ENCODE measurements around the gene CYP2A7.
"Not testable (repeated sequence)": the region's sequence is repeated elsewhere in the genome, so short reads cannot be mapped to it uniquely, and the experiment has no call there.

Gene CYP2A7

DNA sequence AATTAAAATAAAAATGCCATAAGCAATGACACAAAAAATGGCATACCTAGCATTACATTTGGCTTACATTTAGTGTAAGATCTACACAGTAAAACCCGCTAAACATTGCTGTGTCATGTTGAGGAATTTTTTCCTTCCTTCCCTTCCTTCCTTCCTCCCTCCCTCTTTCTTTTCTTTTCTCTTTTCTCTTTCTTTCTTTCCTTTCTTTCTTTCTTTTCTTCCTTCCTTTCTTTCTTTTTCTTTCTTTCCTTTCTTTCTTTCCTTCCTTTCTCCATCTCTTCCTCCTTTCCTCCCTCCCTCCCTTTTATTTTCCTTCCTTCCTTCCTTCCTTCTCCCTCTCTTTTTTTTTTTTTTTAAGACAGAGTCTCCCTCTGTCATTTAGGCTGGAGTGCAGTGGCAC is 43.6 kb downstream of the CYP2A7 start:
- DNase-seq = not testable (repeated sequence)

DNA sequence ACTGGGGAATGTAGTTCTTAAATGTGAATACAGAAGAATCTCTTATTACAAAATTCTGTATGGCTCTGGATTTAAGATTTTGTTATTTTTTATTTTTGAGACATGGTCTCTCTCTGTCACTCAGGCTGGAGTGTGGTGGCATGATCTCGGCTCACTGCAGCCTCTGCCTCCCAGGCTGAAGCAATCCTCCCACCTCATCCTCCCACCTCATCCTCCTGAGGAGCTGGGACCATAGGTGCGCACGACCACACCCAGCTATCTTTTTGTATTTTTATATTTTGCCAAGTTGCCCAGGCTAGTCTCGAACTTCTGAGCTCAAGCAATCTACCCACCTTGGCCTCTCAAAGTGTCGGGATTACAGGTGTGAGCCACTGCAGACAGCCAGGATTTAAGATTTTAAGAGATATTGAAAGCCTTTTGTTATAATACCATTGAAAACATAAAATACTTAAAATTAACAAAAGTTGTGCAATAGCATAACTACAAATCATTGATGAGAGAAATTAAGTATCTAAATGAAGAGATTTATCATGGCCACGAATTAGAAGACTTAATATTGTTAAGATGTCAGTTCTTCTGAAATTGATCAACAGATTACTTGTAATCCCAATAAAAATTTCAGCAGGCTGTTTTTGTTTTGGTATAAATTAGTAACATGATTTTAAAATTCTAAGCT is 45.1 kb downstream of the CYP2A7 start:
- no peak for DNase-seq

DNA sequence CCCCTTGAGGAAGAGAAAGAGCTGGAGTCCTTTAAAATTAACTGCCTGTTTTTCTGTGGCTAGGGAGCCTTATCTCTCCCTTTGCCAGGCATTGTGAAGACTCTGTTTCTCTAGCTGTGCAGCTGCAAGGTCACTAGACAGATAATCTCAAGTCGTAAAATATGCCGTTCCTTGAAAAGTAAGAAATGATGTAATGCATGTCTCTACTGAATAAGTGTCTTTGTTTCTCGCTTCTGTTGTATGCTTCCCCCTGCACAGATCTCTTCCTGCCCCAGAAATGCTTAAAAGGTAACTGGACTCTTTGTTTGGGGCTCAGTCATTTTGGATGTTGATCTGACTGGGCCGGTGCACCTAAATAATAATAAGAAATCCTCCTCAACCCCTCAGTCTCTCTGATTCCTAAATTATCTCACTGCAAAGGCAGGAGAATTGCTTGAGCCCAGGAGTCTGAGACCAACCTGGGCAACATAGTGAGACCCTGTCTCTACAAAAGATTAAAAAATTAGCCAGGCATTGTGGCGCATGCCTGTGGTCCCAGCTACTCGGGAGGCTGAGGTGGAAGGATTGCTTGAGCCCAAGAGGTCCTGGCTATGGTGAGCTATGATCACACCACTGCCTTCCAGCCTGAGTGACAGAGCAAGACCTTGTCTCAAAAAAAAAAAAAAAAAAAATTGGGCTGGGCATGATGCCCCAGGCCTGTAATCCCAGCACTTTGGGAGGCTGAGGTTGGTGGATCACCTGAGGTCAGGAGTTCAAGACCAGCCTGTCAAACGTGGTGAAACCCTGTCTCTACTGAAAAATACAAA is 48.1 kb downstream of the CYP2A7 start:
- not testable (repeated sequence) for DNase-seq

DNA sequence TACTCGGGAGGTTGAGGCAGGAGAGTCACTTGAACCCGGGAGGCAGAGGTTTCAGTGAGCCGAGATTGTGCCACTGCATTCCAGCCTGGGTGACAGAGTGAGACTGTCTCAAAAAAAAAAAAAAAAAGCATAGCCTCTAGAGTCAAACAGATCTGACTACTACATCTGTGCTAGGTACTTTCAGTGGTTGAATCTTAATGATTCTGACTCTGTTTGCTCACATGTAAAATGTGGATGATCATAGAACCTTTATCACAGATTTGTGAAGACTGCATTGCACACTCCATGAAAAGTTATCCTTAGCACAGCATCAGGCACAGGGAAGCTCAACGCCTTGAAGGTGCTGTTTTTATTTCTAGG is 49.6 kb downstream of the CYP2A7 start:
- DNase-seq = not testable (repeated sequence)

DNA sequence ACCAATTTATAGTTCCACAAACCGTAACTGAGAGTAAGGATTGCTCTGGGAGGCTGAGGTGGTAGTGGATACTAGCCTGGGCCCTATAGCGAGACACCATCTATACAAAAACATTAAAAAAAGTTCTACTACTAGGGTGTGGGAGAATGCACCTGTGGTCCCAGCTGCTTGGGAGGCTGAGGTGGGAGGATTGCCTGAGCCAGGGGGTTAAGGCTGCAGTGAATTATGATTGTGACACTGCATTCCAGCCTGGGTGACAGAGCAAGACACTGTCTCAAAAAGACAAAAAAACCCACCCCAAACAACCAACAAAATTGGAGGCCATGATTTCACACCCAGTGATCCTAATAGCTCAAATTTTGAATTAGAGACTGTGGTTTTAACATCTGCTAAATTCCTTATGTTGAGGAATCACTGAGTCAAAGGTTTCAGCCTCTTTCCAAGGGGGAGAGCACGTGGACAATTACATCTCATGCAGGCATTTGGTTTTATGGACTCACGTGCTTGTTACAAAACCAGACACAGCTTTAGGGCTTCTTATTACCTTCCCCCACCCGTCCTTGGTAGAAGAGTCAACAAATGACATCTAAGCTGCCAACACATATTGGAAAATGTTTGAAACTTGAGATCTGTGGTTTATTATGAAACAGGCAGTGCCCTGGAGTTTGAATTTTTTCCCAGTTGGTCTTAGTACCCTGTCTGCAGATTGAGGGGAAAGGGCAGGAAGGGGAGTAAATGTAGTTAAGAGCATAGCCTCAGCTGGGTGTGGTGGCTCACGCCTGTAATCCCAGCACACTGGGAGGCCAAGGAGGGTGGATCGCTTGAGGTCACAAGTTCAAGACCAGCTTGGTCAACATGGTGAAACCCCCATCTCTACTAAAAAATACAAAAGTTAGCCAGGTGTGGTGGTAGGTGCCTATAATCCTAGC is 50.3 kb downstream of the CYP2A7 start:
- DNase-seq = no peak

DNA sequence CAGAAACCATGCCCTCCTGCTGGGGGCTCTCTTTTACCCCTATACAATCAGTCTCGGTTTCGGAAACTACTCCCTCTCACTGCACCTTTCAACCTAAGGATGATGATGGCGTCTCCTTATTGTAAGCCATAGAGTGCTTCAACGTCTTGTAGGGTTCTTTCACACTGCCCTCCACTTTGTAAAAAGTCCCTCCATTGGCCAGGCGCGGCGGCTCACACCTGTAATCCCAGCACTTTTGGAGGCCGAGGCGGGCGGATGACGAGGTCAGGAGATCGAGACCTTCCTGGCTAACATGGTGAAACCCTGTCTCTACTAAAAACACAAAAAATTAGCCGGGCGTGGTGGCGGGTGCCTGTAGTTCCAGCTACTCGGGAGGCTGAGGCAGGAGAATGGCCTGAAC is 51.3 kb downstream of the CYP2A7 start:
- not testable (repeated sequence) for DNase-seq

DNA sequence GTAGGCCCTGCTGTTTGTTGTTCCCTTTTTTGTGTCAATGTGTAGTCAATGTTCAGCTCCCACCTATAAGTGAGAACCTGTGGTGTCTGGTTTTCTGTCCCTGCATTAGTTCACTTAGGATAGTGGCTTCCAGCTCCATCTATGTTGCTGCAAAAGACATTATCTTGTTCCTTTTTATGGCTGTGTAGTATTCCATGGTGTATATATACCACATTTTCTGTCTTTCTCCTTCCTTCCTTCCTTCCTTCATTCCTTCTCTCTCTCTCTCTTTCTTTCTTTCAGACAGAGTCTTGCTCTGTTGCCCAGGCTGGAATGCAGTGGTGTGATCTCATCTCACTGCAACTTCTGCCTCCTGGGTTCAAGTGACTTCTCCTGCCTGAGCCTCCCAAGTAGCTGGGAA is 52.8 kb downstream of the CYP2A7 start:
- DNase-seq = no peak

DNA sequence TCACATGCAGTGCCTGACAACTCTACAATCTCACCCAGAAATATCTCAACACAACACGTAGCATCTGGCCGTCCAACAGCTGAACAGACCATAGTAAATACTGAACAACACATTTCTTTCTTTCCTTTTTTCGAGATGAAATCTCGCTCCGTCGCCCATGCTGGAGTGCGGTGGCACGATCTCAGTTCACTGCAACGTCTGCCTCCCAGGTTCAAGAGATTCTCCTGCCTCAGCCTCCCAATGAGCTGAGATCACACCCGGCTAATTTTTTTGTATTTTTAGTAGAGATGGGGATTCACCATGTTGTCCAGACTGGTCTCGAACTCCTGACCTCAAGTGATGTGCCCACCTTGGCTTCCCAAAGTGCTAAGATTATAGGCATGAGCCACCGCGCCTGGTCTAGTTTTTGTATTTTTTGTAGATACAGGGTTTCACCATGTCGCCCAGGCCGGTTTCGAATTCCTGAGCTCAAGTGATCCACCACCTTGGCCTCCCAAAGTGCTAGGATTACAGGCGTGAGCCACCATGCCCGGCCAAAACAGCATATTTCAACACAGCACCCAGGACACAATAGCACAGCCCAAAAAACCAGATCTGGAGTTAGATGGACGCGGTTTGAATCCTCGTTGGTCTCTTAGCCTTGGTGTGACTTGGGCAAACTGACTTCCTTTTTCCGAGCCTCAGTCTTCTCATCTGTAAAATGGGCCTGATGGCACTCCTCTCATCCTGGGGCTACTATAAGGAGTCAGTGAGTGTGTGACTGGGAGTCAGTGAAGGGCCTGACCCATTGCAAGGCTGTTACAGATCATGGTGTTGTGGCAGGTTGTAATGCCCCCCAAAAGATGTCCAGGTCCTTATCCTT is 54.4 kb downstream of the CYP2A7 start:
- no peak for DNase-seq

DNA sequence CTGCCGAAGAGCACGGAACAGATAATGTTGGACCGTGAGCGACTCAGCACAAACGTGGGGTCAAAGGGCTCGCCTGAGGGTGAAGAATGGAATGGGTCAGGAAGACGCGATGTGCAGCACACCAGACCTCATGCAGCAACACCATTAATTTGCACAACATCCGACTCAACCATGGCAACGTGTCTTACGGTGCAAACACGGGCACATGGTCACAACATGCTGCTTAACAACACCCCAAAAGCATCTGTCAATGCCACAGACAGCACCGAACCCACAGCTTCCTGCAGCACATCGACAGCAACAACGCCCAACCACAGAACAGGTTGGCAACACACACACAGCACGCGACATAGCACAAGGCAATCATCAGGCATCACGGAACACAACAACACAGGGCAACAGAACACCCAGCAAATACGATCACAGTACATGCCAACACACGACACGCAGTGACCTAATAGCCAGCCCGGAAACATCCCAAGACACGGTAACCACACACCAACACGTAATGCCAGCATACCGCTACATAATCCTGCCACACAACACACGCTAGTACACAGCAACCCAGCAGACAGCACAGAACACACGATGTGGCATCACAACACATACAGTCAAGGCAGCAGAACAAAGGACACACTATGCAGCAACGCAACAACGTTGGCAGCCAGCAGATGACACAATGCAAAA is 55.2 kb downstream of the CYP2A7 start:
- not testable (repeated sequence) for DNase-seq

DNA sequence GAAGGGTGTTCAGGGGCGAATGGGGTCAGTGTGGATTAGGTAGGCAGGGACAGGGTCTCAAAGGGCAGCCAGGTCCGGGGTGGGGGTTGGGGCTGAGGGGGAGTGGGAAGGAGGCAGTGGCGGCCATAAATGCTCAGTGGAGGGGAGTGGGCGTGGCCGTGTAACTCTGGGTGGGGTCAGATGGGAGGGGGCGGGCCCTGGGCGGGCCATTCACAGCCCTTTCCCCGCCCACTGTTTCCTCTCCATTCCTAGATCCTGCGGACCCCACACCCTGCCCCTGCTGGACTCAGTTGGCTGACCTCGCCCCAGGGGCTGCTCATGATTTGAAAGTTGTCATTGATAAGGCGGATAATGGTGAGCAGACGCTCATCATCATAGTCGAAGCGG is 55.7 kb downstream of the CYP2A7 start:
- not testable (repeated sequence) for DNase-seq

DNA sequence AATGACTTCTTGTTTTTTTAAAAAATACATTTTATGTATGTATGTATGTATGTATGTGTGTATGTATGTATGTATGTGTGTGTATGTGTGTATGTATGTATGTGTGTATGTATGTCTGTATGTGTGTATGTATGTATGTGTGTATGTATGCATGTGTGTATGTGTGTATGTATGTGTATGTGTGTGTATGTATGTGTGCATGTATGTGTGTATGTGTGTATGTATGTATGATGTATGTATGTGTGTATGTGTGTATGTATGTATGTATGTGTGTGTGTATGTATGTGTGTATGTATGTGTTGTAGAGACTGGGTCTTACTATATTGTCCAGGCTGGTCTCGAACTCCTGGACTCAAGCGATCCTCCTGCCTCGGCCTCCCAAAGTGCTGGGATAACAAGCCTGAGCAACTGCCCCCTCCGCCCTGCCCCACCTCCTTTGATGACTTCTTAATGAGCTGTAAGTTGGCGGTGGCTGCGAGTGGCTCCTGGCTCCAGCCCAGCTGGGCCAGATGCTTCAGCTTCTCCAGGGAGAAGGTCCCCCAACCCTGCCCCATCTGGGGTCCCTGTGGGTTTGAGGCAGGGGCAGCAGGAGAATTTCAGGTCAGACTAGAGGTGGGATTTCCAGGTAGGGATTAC is 56.5 kb downstream of the CYP2A7 start:
- not testable (repeated sequence) for DNase-seq
